ENCODE results near the gene HES7.

HES7 gene

GRCh38 chr17:8100111-8100510, 23.8 kb downstream of the HES7 start:
- no peaks in the 10 kb centered on the region for H3K4me1 ChIP-seq (ENCODE audit: low read length)
- DNase-seq: no peak

GRCh38 chr17:8096541-8096940, 27.4 kb downstream of the HES7 start:
- Histone ChIP-seq H3K4me2 (ENCODE audit: low read depth, low read length) (no peak overlapping the region), H3K79me2 (ENCODE audit: low read length) (no peaks in the 10 kb centered on the region), H3K36me3 (replicated peaks; ENCODE audit: insufficient read depth, low read length) (no peaks in the 10 kb centered on the region), H3K9ac (ENCODE audit: low read length) (no peak overlapping the region), H3K4me1 (ENCODE audit: low read length) (no peaks in the 10 kb centered on the region), H3K4me3 (ENCODE audit: low read length) (no peak overlapping the region), H3K27me3 (replicated peaks; ENCODE audit: insufficient read depth, low read length) (peaks cover 56% of the 10 kb centered on the region), H2AFZ (ENCODE audit: low read length) (no peak overlapping the region), H3K27ac (ENCODE audit: low read length) (no peak overlapping the region), H3K9me2 (replicated peaks; ENCODE audit: insufficient read depth, low read length) (no peaks in the 10 kb centered on the region), H4K20me1 (ENCODE audit: insufficient read depth, low read length) (no peaks in the 10 kb centered on the region), H3F3A (ENCODE audit: insufficient read depth, low read length) (no peaks in the 10 kb centered on the region), H3K9me3 (replicated peaks; ENCODE audit: insufficient read depth, low read length) (no peaks in the 10 kb centered on the region)
- DNase-seq: no peak
- TF ChIP-seq EZH2phosphoT487 (IDR thresholded peaks at IDR 0.05; ENCODE audit: low read length): no peak
- no peak for TF ChIP-seq EZH2 (optimal IDR thresholded peaks at IDR 0.05; ENCODE audit: low read depth, low read length)
- TF ChIP-seq CTCF (IDR thresholded peaks at IDR 0.05; ENCODE audit: low read length): no peak

More at GRCh38 chr17:8100111-8100510, 23.8 kb downstream of the HES7 start:
- Histone ChIP-seq H3K27me3 (replicated peaks; ENCODE audit: insufficient read depth, low read length) (peaks cover 52% of the 10 kb centered on the region), H3F3A (ENCODE audit: insufficient read depth, low read length) (no peaks in the 10 kb centered on the region), H3K79me2 (ENCODE audit: low read length) (no peaks in the 10 kb centered on the region), H3K4me2 (ENCODE audit: low read depth, low read length) (no peak overlapping the region), H3K9ac (ENCODE audit: low read length) (no peak overlapping the region), H3K27ac (ENCODE audit: low read length) (no peak overlapping the region), H3K9me3 (replicated peaks; ENCODE audit: insufficient read depth, low read length) (no peaks in the 10 kb centered on the region), H4K20me1 (ENCODE audit: insufficient read depth, low read length) (no peaks in the 10 kb centered on the region), H3K9me2 (replicated peaks; ENCODE audit: insufficient read depth, low read length) (no peaks in the 10 kb centered on the region), H3K4me3 (ENCODE audit: low read length) (no peak overlapping the region), H3K36me3 (replicated peaks; ENCODE audit: insufficient read depth, low read length) (no peaks in the 10 kb centered on the region), H2AFZ (ENCODE audit: low read length) (no peak overlapping the region)
- TF ChIP-seq EZH2 (optimal IDR thresholded peaks at IDR 0.05; ENCODE audit: low read depth, low read length) (no peak), CTCF (IDR thresholded peaks at IDR 0.05; ENCODE audit: low read length) (no peak)

- no peak for DNase-seq
- Histone ChIP-seq H3K9me2 (replicated peaks; ENCODE audit: insufficient read depth, low read length) (no peaks in the 10 kb centered on the region), H3K4me1 (ENCODE audit: low read length) (no peaks in the 10 kb centered on the region), H2AFZ (ENCODE audit: low read length) (no peak overlapping the region), H3K36me3 (replicated peaks; ENCODE audit: insufficient read depth, low read length) (no peaks in the 10 kb centered on the region), H3F3A (ENCODE audit: insufficient read depth, low read length) (no peaks in the 10 kb centered on the region), H3K9ac (ENCODE audit: low read length) (no peak overlapping the region), H3K4me3 (ENCODE audit: low read length) (no peak overlapping the region), H3K9me3 (replicated peaks; ENCODE audit: insufficient read depth, low read length) (no peaks in the 10 kb centered on the region), H3K27me3 (replicated peaks; ENCODE audit: insufficient read depth, low read length) (peaks cover 67% of the 10 kb centered on the region), H4K20me1 (ENCODE audit: insufficient read depth, low read length) (no peaks in the 10 kb centered on the region), H3K4me2 (ENCODE audit: low read depth, low read length) (no peak overlapping the region), H3K27ac (ENCODE audit: low read length) (no peak overlapping the region), H3K79me2 (ENCODE audit: low read length) (no peaks in the 10 kb centered on the region)
- no peak for TF ChIP-seq CTCF (IDR thresholded peaks at IDR 0.05; ENCODE audit: low read length)
- no peak for TF ChIP-seq EZH2 (optimal IDR thresholded peaks at IDR 0.05; ENCODE audit: low read depth, low read length)
- no peak for TF ChIP-seq EZH2phosphoT487 (IDR thresholded peaks at IDR 0.05; ENCODE audit: low read length)
Measured at GRCh38 chr17:8095361-8095760, 28.5 kb downstream of the HES7 start.

All from MM.1S (cell line).